ENCODE results near the gene ACOXL. TPM values are rescaled to one million over a fixed set of nuclear protein-coding genes. Genes with fewer than 3 reads are reported as not detected.

Gene ACOXL
- total and polyA plus RNA-seq, 2 of the 8 experiments (the other 6 are each of a cell fraction or from before 2014, with no cell fraction given): 11.4 to 20.6 TPM

DNA sequence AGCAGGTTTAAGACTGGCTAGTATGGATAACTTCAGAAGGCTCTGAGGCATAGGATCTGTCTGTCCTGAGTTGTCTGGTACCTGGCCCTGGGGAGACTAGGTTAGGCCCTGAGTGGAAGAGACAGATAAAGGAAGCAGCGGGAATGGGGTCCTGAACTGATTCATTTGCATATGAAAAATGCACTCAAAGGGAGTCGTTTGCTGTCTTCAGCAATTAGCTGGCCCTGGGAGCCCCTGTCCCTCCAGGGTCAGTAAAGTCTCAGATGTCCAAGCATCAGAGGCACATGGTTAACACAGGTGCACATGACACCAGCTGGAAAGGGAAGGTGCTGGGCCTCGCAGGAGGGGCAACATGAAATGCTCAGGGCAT, 172.4 kb downstream of the ACOXL start:
- H3K9ac ChIP-seq (replicated peaks in 1 of 4; ENCODE audit: extremely low read depth in 1 of 4, low read depth in 3 of 4, low read length in 3 of 4): no peak overlapping the region
- no peak overlapping the region for H2AFZ ChIP-seq (ENCODE audit: low read length)
- FAIRE-seq: peak; percentile 50
- H3K4ac ChIP-seq (replicated peaks; ENCODE audit: insufficient read length, low read depth, low read length): no peak overlapping the region
- H2BK20ac ChIP-seq (ENCODE audit: low read length): no peak overlapping the region
- no peak overlapping the region for H4K8ac ChIP-seq (ENCODE audit: extremely low read depth, insufficient read depth, low read length)
- CTCF ChIA-PET (ENCODE audit: partially characterized antibody): interaction anchor here (1.1 kb wide), 1 partner anchor 51 kb away, joined by 3 read pairs; no protein-coding TSS in a partner anchor
- H3K4me2 ChIP-seq (ENCODE audit: insufficient read depth in 1 of 2, low read depth in 2 of 2, low read length in 2 of 2): peak overlapping the region in 1 of 2 experiments; percentile 2; a peak in 1 of 4 replicates
- H3K27me3 ChIP-seq (replicated peaks in 1 of 4; ENCODE audit: control insufficient read depth in 3 of 4, extremely low read depth in 1 of 4, insufficient read depth in 3 of 4, low read length in 3 of 4): no peaks in the 10 kb centered on the region; a peak in 1 of 7 replicates
- H3K9me3 ChIP-seq (ENCODE audit: insufficient read depth in 2 of 2, low read depth in 1 of 2, low read length in 1 of 2): no peaks in the 10 kb centered on the region
- 0 out of 2 replicates have a peak overlapping the region, but pooled peaks have one; percentile 21 for H2BK15ac ChIP-seq (ENCODE audit: low read length)
- H4K20me1 ChIP-seq (replicated peaks in 1 of 2; ENCODE audit: control insufficient read depth in 1 of 2, insufficient read depth in 2 of 2, low read length in 2 of 2): no peaks in the 10 kb centered on the region
- 44% methylated on average over 3 of the region's 3 CpGs; no CpG with 5 or more reads in 1 of the 2 experiments for WGBS, 2 experiments (ENCODE audit: extremely low coverage in 1 of 2, insufficient coverage in 1 of 2, insufficient read length in 1 of 2, insufficient replicate concordance in 2 of 2, low coverage in 1 of 2, low lambda C conversion rate in 2 of 2, missing lambda C conversion rate in 1 of 2)
- H2AK5ac ChIP-seq (ENCODE audit: low read depth, low read length): no peak overlapping the region
- H2BK120ac ChIP-seq (replicated peaks; ENCODE audit: low read depth, low read length): no peak overlapping the region
- TF ChIP-seq, protein P1, sequence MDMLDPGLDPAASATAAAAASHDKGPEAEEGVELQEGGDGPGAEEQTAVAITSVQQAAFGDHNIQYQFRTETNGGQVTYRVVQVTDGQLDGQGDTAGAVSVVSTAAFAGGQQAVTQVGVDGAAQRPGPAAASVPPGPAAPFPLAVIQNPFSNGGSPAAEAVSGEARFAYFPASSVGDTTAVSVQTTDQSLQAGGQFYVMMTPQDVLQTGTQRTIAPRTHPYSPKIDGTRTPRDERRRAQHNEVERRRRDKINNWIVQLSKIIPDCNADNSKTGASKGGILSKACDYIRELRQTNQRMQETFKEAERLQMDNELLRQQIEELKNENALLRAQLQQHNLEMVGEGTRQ (IDR thresholded peaks at IDR 0.05; ENCODE audit: low read length): 0 out of 2 replicates have a peak, but pooled peaks have one; percentile 10
- TF ChIP-seq, protein P2, sequence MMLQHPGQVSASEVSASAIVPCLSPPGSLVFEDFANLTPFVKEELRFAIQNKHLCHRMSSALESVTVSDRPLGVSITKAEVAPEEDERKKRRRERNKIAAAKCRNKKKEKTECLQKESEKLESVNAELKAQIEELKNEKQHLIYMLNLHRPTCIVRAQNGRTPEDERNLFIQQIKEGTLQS (IDR thresholded peaks at IDR 0.05; ENCODE audit: insufficient read depth, low read depth, low read length): no peak
- TF ChIP-seq, protein P3, sequence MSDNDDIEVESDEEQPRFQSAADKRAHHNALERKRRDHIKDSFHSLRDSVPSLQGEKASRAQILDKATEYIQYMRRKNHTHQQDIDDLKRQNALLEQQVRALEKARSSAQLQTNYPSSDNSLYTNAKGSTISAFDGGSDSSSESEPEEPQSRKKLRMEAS (IDR thresholded peaks at IDR 0.05): peak; percentile 33; the same call in 1 of the 2 replicates
- no peak for DNase-seq (ENCODE audit: low read depth in 1 of 2, low spot score in 2 of 2)
- H3K18ac ChIP-seq (ENCODE audit: extremely low read depth, low read length): no peak overlapping the region; the same call in 1 of the 2 replicates
- H4K5ac ChIP-seq (ENCODE audit: insufficient read length, low read depth, low read length): no peak overlapping the region
- no peaks in the 10 kb centered on the region for H3K79me2 ChIP-seq (ENCODE audit: control insufficient read depth in 1 of 2, insufficient read depth in 2 of 2, low read length in 2 of 2)
- no peaks in the 10 kb centered on the region for H3K36me3 ChIP-seq (ENCODE audit: control insufficient read depth in 2 of 4, insufficient read depth in 4 of 4, low read length in 3 of 4)
- no peaks in the 10 kb centered on the region; the same call in 1 of the 2 replicates for H3K79me1 ChIP-seq (ENCODE audit: low read depth, low read length)
- H2BK5ac ChIP-seq (ENCODE audit: low read depth, low read length): no peak overlapping the region
- H3K4me1 ChIP-seq (replicated peaks in 1 of 4; ENCODE audit: control insufficient read depth in 3 of 4, insufficient read depth in 4 of 4, low read length in 3 of 4): peaks cover 2 to 9% (median 3%) of the 10 kb centered on the region in 4 experiments; a peak in 5 of 7 replicates
- POLR2A ChIA-PET (ENCODE audit: partially characterized antibody): interaction anchor here (1.0 kb wide), 1 partner anchor 8 kb away, joined by 3 read pairs; no protein-coding TSS in a partner anchor
- H2BK12ac ChIP-seq (ENCODE audit: low read depth, low read length): no peak overlapping the region
- H4K91ac ChIP-seq (replicated peaks; ENCODE audit: insufficient read length, low read length): no peak overlapping the region
- no peak overlapping the region for H3K4me3 ChIP-seq (ENCODE audit: extremely low read depth in 1 of 4, insufficient read depth in 2 of 4, low read depth in 3 of 4, low read length in 4 of 4)
- no peaks in the 10 kb centered on the region for H3K23me2 ChIP-seq (ENCODE audit: low read depth, low read length)
- H3K14ac ChIP-seq (ENCODE audit: insufficient read length): no peak overlapping the region
- H3K56ac ChIP-seq (replicated peaks; ENCODE audit: insufficient read length, low read depth, low read length): no peak overlapping the region
- H3K27ac ChIP-seq (ENCODE audit: low read depth, low read length): no peak overlapping the region
- no peak overlapping the region for H3K23ac ChIP-seq (ENCODE audit: insufficient read length)
